Astrocyte (in vitro differentiated cells and primary cell): ENCODE data around the gene CKAP4.

ENCODE experiments used
- CTCF ChIP-seq: IDR thresholded peaks from 2 replicates; pipeline ENCODE4 v1.5.1; 2011; ENCODE audit warnings: low read depth, mild to moderate bottlenecking, inconsistent platforms, low read length, moderate library complexity; ENCODE audit not compliant: insufficient read depth
- EZH2 ChIP-seq: IDR thresholded peaks from 2 replicates; pipeline ENCODE4 v1.6.1; 2012; ENCODE audit warnings: mild to moderate bottlenecking, low read length, inconsistent platforms; ENCODE audit not compliant: insufficient read depth

GRCh38 chr12:106296179-106296877 is 48.5 kb upstream of the CKAP4 start:
- TF ChIP-seq CTCF: no peak
- no peak for TF ChIP-seq EZH2
